HG02870 (cell line): ENCODE measurements around the gene TGFB1I1.
A peak's percentile ranks its signal among the peaks of the same experiment; 100 is the strongest.

ENCODE experiments used
- ATAC-seq: cut with Tn5 transposase; IDR thresholded peaks from one replicate; pipeline ENCODE4 v1.9.1; 2021; ENCODE audit warnings: mild to moderate bottlenecking, moderate library complexity; ENCODE audit not compliant: unreplicated experiment

TGFB1I1 gene

GRCh38 chr16:31451681-31452351 lies 20.1 kb upstream of the TGFB1I1 start:
- ATAC-seq = peak; percentile 70

GRCh38 chr16:31452631-31453106 lies 19.3 kb upstream of the TGFB1I1 start:
- no peak for ATAC-seq

- ATAC-seq = no peak
Observed at GRCh38 chr16:31453255-31454204, 18.4 kb upstream of the TGFB1I1 start.

- no peak for ATAC-seq
Observed at GRCh38 chr16:31455601-31456314, 16.2 kb upstream of the TGFB1I1 start.

- no peak for ATAC-seq
Observed at GRCh38 chr16:31456988-31457360, 15.0 kb upstream of the TGFB1I1 start.

GRCh38 chr16:31458073-31458843 lies 13.7 kb upstream of the TGFB1I1 start:
- peak; percentile 8 for ATAC-seq

GRCh38 chr16:31458844-31459686 lies 12.9 kb upstream of the TGFB1I1 start, which contains the start of gene ARMC5:
ARMC5 (plus strand) TSS chr16:31459501; CDS start chr16:31459525, 24 bp downstream.
- peak; percentile 70 for ATAC-seq

- ATAC-seq = peak; percentile 63
Observed at GRCh38 chr16:31459687-31460581, 12.0 kb upstream of the TGFB1I1 start.

- no peak for ATAC-seq
Observed at GRCh38 chr16:31460582-31461002, 11.4 kb upstream of the TGFB1I1 start.

- ATAC-seq = no peak
Observed at GRCh38 chr16:31461201-31461920, 10.6 kb upstream of the TGFB1I1 start.

GRCh38 chr16:31461921-31462804 lies 9.8 kb upstream of the TGFB1I1 start:
- no peak for ATAC-seq

- no peak for ATAC-seq
Observed at GRCh38 chr16:31464348-31464769, 7.6 kb upstream of the TGFB1I1 start.

- ATAC-seq = no peak
Observed at GRCh38 chr16:31464781-31465260, 7.1 kb upstream of the TGFB1I1 start.

GRCh38 chr16:31465788-31466370 lies 6.1 kb upstream of the TGFB1I1 start:
- ATAC-seq = no peak

GRCh38 chr16:31466381-31466841 lies 5.5 kb upstream of the TGFB1I1 start:
- ATAC-seq = no peak

GRCh38 chr16:31467151-31467773 lies 4.7 kb upstream of the TGFB1I1 start:
- no peak for ATAC-seq
